NCI-H2171 treated with DMSO at 0.1 percent for 48 hours (cell line): ENCODE data around the gene PMM2.
"Not testable (repeated sequence)": the region's sequence is repeated elsewhere in the genome, so short reads cannot be mapped to it uniquely, and the experiment has no call there.

Experiments used
- DNase-seq: peaks from one replicate; lab custom pipeline; 2025; lab: John Stamatoyannopoulos, UW

The PMM2 gene

GRCh38 chr16:8797364-8798173, at the start of gene PMM2, which contains the start of gene TMEM186:
Gene PMM2 (plus strand): TSS chr16:8797839. CDS start chr16:8797883, 44 bp downstream.
Gene TMEM186 (minus strand): TSS chr16:8797639. CDS start chr16:8797614, 25 bp downstream.
- DNase-seq: peak; percentile 96

DNA sequence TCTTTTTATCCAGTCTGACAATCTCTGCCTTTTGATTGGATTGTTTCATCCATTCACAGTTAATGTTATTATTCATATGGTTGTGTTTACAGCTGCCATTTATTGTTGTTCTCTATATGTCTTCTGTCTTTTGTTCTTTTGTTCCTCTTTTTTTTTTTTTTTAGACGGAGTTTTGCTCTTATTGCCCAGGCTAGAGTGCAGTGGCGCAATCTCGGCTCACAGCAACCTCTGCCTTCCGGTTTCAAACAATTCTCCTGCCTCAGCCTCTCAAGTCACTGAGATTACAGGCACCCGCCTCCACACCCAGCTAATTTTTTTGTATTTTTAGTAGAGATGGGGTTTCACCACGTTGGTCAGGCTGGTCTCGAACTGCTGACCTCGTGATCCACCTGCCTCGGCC, 48.7 kb upstream of the PMM2 start:
- DNase-seq: not testable (repeated sequence)

- no peak for DNase-seq
Measured at GRCh38 chr16:8751481-8752311, 45.9 kb upstream of the PMM2 start.

- DNase-seq: no peak
Measured at GRCh38 chr16:8752706-8753105, 44.9 kb upstream of the PMM2 start.

- no peak for DNase-seq
Measured at GRCh38 chr16:8753416-8754054, 44.1 kb upstream of the PMM2 start.

DNA sequence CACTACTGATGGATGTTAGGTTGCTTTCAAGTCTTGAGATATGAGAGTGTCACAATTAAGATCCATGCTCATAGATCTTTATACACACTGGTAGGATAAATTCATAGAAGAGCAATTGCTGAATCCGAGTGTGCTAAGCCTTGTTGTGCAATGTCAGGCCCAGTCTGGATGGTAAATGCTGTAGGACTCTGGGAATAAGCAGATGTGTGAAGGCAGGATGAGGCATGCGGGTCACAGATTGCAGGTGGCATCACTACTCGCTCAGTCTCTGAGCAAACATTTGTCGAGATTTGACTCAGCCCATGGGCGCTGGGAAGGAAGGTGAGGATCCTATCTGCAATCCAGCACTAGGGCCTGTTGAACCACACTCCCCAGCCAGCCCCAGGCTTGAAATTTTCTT, 40.9 kb upstream of the PMM2 start:
- peak; percentile 65 for DNase-seq

GRCh38 chr16:8758022-8758421, 39.6 kb upstream of the PMM2 start:
- DNase-seq: no peak

DNA sequence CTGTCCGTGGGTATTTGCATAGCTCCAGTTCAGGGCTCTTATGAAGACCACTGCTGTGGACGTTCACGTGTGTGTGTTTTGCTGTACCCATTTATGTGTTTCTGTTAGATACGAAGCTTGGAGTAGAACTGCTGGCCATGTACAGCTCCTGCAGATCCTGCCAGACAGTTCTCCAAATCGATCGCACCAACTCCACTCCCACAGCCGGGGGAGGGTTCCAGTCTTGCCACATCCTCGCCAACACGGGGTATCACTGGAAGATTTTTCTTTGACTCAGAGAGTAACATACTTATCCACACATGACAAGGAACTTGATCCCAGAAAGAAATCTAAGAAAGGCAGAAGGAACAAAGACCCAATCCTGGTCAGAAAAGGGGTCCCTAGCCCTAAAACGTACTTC, 37.6 kb upstream of the PMM2 start:
- DNase-seq: no peak

- no peak for DNase-seq
Measured at GRCh38 chr16:8761078-8761477, 36.6 kb upstream of the PMM2 start.

GRCh38 chr16:8762254-8762653, 35.4 kb upstream of the PMM2 start:
- no peak for DNase-seq

DNA sequence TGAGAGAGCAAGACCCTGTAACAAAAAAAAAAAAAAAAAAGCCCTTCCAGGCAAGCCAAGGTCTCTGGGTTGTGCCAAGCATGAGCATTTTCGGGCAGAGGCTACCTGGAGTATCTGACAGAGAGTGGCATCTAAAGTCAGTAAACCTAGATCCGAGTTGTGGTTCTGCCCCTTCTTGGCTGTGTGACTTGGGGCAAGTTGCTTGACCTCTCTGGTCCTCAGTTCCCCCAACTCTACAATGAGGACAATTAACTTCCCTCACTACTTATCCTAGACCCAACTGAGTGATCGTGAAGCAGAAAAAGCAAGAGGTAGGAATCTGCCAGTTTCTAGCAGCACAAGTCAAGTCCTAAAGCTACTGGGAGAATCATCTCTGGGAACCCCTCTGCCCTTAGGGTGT, 34.6 kb upstream of the PMM2 start:
- no peak for DNase-seq

DNA sequence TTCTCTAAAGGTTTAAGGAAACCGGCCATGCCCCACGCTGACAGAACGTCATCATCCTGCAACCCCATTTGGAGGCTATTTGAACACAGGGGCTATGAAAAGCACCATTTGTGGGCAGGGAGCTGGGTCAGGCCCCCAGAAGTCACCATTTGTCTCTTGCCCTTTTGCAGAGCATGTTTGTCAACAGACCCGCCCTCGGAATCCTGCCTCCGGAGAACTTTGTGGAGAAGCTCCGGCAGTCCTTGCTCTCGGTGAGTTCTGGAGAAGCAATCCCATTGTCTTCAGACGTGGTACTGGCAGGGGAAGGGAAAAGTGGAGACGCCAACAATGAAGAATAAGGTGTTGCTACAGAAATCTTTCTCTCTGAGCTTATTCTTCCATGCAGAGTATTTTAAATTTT, 33.7 kb upstream of the PMM2 start:
- DNase-seq: no peak

- DNase-seq: no peak
Measured at GRCh38 chr16:8764525-8765250, 33.0 kb upstream of the PMM2 start.

DNA sequence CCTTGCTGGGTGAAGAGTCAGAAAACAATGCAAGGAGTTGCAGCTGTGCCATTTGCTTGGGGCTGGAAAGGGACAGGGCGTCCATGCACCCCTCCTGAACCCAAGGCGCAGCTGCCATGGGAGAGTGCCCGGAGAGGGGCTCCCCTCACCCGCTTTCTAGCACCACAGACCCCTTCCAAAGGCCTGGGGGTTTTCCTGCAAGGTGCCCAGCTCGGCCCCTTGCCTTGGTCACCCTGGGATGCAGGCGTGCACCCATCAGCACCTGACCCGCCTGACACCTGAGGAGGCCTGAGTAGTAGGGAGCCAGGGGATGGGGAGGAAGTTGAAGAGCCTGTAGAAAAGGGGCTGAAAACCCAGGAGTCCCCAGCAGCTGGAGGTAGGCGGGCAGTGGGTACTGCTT, 30.5 kb upstream of the PMM2 start:
- no peak for DNase-seq

- no peak for DNase-seq
Measured at GRCh38 chr16:8768283-8768682, 29.4 kb upstream of the PMM2 start.

DNA sequence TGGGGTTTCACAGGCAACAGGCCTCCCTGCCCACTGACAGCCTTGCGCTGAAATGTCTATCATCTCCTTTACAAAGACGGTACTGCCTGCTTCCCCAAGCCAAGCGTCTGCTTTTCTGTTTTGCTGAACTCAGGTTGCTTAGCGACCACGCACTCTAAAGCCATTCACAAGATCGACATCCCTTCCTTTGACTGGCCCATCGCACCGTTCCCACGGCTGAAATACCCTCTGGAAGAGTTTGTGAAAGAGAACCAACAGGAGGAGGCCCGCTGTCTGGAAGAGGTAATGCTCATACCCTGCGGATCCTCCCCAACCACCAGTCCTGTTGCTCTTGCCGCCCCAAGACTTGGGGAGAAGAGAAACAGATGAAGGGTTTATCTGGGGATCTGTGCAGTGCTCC, 28.9 kb upstream of the PMM2 start:
- no peak for DNase-seq

DNA sequence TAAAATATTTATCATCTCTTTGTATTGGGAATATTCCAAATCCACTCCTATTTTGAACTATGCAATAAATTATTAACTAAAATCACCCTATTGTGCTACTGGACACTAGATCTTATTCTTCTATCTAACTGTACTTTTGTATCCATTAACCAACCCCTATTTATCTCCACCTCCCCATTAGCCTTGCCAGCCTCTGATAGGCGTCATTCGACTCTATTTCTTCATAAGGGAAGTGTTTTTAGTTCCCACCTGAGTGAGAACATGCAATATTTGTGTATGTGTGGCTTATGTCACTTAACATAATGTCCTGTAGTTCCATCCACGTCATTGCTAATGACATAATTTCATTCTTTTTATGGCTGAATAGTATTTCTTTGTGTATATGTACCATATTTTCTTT, 24.1 kb upstream of the PMM2 start:
- DNase-seq: no peak

- no peak for DNase-seq
Measured at GRCh38 chr16:8774208-8774607, 23.4 kb upstream of the PMM2 start.

GRCh38 chr16:8775359-8775758, 22.3 kb upstream of the PMM2 start:
- no peak for DNase-seq

DNA sequence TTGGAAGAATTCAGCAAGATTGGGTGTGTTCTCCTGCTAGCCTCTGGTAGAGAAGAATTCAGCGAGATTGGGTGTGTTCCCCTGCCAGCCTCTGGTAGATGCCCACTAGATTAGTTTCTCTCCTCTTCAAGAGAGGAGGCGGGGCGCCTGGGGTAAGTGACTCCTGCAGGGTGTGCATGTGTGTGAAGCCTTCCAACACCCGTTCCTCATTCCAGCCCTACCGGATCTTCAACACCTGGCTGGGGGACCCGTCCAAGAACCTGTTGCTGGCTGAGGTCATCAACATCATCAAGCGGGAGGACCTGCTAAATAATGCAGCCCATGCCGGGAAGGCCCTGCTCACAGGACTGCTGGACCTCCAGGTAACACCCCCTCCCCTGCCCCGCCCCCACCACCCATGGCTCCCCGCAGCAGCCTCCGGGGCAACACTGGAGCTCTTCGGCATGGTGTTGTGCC, 21.5 kb upstream of the PMM2 start:
- no peak for DNase-seq

DNA sequence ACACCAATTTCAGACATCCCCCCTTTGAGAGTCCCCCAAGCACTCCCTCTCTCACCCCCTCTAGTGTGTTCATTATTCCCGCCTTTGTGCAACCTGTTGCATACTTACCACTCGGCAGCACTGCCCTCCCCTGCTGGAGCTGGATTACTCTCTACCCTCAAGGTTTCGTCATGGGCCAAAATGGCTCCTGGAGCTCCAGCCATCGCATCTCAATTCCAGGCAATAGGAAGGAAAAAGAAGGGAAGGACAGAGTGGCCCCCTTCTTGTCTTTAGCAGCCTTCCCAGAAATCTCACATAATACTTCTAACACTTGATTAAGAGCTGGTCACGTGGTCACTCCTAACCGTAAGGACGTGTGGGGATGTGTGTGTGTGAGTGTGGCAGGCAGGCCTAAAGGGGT, 20.4 kb upstream of the PMM2 start:
- DNase-seq: no peak

DNA sequence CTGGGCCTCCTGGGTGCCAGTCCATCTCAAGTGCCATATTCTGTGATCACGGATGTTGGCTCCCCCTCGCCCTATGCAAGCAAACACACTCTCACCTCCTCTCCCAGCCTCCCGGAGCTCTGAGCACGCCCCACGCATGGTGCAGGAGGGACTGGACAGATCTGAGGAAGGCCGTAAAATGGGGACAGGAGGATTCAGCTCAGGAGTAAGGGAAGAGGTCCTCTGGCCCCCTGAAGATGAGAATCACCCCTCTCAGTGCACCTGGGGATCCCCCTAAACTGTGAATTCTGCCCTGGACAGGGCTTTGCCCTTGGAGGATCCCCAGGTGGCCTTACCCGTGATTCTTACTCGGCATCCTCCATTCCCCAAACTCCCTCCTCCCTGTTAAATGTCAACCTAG, 15.8 kb upstream of the PMM2 start:
- no peak for DNase-seq
